Fibroblast of mammary gland (primary cell): Measurements from ENCODE around the gene EML5.

Source experiments
- DNase-seq: peaks from one replicate; pipeline ENCODE4 v3.0.0-alpha.2; 2010; ENCODE audit warnings: low read depth
- H3K4me3 ChIP-seq: 2 replicates; pipeline ENCODE4 v1.5.1; 2011; ENCODE audit warnings: low read depth, mild to moderate bottlenecking, low read length, moderate library complexity; ENCODE audit not compliant: control insufficient read depth
- CTCF ChIP-seq: conservative IDR thresholded peaks from 2 replicates; pipeline ENCODE4 v1.5.1; 2011; ENCODE audit warnings: low read depth, low read length, inconsistent platforms; ENCODE audit not compliant: control insufficient read depth, insufficient read depth

Gene EML5

GRCh38 chr14:88707088-88707487 is 85.7 kb downstream of the EML5 start:
- no peak for DNase-seq
- no peak for TF ChIP-seq CTCF
- H3K4me3 ChIP-seq: no peak overlapping the region

- H3K4me3 ChIP-seq: no peak overlapping the region
- no peak for TF ChIP-seq CTCF
- DNase-seq: peak; percentile 41
Measured at GRCh38 chr14:88706425-88706824, 86.3 kb downstream of the EML5 start.

GRCh38 chr14:88698651-88699050 is 94.1 kb downstream of the EML5 start:
- TF ChIP-seq CTCF: no peak
- H3K4me3 ChIP-seq: no peak overlapping the region
- no peak for DNase-seq

GRCh38 chr14:88695870-88696269 is 96.9 kb downstream of the EML5 start:
- no peak overlapping the region for H3K4me3 ChIP-seq
- TF ChIP-seq CTCF: no peak

GRCh38 chr14:88688386-88688785 is 104.4 kb downstream of the EML5 start:
- no peak for TF ChIP-seq CTCF
- no peak for DNase-seq

More at GRCh38 chr14:88695870-88696269, 96.9 kb downstream of the EML5 start:
- no peak for DNase-seq

GRCh38 chr14:88683119-88683518 is 109.6 kb downstream of the EML5 start:
- H3K4me3 ChIP-seq: no peak overlapping the region
- DNase-seq: no peak
- TF ChIP-seq CTCF: no peak

More at GRCh38 chr14:88688386-88688785, 104.4 kb downstream of the EML5 start:
- no peak overlapping the region for H3K4me3 ChIP-seq

- TF ChIP-seq CTCF: no peak
- DNase-seq: no peak
- no peak overlapping the region for H3K4me3 ChIP-seq
Measured at GRCh38 chr14:88682495-88683114, 110.1 kb downstream of the EML5 start.
